GM13976 (cell line): ENCODE measurements around the gene NUAK2.
"Not testable (repeated sequence)": the region's sequence is repeated elsewhere in the genome, so short reads cannot be mapped to it uniquely, and the experiment has no call there.

Experiments used
- DNase-seq: peaks from one replicate; pipeline ENCODE4 v3.0.0; 2012; ENCODE audit warnings: low spot score
- in situ Hi-C: fragments of 300-500 bp; cut with MboI; formaldehyde crosslinking; loops from one replicate; pipeline ENCODE4 v1.12.0; 2022; ENCODE audit warnings: low sequenced_read_pairs, mixed read lengths, inconsistent platforms; ENCODE audit not compliant: unreplicated experiment
- TF ChIP-seq, protein P1 (sequence below): IDR thresholded peaks from 2 replicates; pipeline ENCODE4 v1.5.1; 2012; ENCODE audit warnings: borderline replicate concordance, mild to moderate bottlenecking; ENCODE audit not compliant: insufficient read depth; ENCODE audit errors: extremely low read depth, missing control alignments, control extremely low read depth

Gene NUAK2

DNA sequence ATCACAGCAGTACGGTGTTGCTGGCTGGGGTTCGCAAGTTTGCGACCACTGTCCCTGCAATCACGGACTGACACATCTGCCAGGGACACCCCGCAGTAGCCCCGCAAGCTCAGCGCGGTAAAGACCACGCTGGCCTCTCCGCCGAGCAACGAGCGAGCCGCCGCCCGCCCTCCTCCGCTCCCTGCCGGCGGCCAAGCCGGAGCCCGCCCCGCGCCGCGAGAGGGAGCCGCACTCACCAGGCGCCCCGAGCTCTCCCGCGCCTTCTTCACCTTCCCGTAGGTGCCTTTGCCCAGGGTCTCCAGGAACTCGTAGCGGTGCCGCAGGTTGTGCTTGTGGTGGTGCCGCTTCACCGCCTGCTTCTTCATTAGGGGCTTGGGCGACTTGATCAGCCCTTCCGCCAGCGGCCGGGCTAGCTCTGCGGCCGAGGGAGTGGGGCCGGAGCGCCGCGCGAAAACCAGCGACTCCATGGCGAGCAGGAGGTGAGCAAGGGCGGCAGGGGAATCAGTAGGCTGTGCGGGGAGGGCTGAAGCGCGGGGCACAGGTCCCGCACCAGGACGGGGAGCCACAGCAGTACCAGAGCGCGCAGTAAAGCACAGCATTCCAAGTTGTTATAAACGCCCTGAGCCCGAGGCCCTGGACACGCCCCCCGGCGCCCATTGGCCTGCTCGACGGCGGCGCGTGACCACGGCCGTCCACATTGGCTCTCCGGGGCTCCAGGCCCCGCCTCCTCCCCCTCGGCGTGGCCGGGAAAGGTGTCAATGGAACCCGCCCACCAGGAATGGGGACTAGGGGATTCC, at the start of gene NUAK2:
NUAK2 (minus strand) TSS at position 584 of the 797 bp plus-strand sequence; CDS start at position 467, 117 bp downstream.
- in situ Hi-C loops: loop anchor here (5.0 kb wide), 1 partner anchor 39 kb away; no protein-coding TSS in a partner anchor
- TF ChIP-seq, protein P1, sequence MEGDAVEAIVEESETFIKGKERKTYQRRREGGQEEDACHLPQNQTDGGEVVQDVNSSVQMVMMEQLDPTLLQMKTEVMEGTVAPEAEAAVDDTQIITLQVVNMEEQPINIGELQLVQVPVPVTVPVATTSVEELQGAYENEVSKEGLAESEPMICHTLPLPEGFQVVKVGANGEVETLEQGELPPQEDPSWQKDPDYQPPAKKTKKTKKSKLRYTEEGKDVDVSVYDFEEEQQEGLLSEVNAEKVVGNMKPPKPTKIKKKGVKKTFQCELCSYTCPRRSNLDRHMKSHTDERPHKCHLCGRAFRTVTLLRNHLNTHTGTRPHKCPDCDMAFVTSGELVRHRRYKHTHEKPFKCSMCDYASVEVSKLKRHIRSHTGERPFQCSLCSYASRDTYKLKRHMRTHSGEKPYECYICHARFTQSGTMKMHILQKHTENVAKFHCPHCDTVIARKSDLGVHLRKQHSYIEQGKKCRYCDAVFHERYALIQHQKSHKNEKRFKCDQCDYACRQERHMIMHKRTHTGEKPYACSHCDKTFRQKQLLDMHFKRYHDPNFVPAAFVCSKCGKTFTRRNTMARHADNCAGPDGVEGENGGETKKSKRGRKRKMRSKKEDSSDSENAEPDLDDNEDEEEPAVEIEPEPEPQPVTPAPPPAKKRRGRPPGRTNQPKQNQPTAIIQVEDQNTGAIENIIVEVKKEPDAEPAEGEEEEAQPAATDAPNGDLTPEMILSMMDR: peak; percentile 29
- peak; percentile 81 for DNase-seq

DNA sequence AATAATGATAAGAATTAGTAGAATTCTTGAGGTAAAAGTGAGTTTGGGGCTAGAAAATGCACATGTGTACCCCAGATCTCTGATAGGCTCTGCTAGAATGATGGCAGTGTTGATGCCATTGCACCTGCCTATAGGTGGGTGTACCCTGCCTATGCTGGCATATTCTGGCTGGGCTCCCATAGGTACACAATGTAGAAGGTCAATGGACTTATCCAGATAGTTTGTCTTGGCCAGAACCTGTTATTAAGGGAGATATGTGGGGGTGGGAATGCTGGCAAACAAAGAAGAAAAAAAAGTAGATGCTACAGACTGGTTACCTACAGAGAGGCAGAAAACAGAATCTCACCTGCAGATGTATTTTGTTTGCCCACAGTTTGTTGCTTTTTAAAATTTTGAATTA, 49.2 kb upstream of the NUAK2 start:
- in situ Hi-C loops: no loop called here
- no peak for DNase-seq
- TF ChIP-seq, protein P1: no peak

GRCh38 chr1:205369701-205370123, 48.2 kb upstream of the NUAK2 start:
- in situ Hi-C loops: no loop called here
- TF ChIP-seq, protein P1: no peak
- DNase-seq: no peak

- DNase-seq: no peak
- in situ Hi-C loops: no loop called here
- TF ChIP-seq, protein P1: no peak
Measured at GRCh38 chr1:205368478-205368877, 46.9 kb upstream of the NUAK2 start.

- TF ChIP-seq, protein P1: no peak
- no peak for DNase-seq
- in situ Hi-C loops: no loop called here
Measured at GRCh38 chr1:205365945-205366463, 44.5 kb upstream of the NUAK2 start.

- DNase-seq, in situ Hi-C loops: not testable (repeated sequence)
Measured at GRCh38 chr1:205365086-205365485, 43.5 kb upstream of the NUAK2 start.

GRCh38 chr1:205360891-205361290, 39.3 kb upstream of the NUAK2 start:
- DNase-seq: no peak
- in situ Hi-C loops: no loop called here

More at GRCh38 chr1:205360891-205361290, 39.3 kb upstream of the NUAK2 start:
- TF ChIP-seq, protein P1: no peak
